K562 (cell line): ENCODE results near the gene GSKIP. TPM values are rescaled to one million over a fixed set of nuclear protein-coding genes. Genes with fewer than 3 reads are reported as not detected.
A peak's percentile ranks its signal among the peaks of the same experiment; 100 is the strongest.

Source experiments
- ATAC-seq: fragments of 200-7000 bp; cut with Tn5 transposase; 3 replicates; pipeline ENCODE4 v1.9.1; 2020; ENCODE audit warnings: moderate library complexity
- BruUV-seq: library from RNA; stranded (reverse); fragments of 400-500 nt; replicated peaks from 2 replicates; lab custom pipeline; 2021; lab: Mats Ljungman, UMichigan
- CTCF ChIA-PET: fragments of 300-600 bp; formaldehyde crosslinking; extraction: SDS; loops from one replicate; lab custom pipeline; 2021; ENCODE audit warnings: low intra/inter-chr PET ratio; lab: Yijun Ruan, JAX
- POLR2A ChIA-PET: fragments of 300-600, 350-650 bp; sonication (Branson Sonifier 250); formaldehyde crosslinking; extraction: SDS; loops from one replicate; lab custom pipeline; 2021; ENCODE audit warnings: antibody characterized with exemption, inconsistent platforms; lab: Yijun Ruan, JAX
- DNase-seq, 4 experiments: peaks; one replicate each; pipeline versions ENCODE4 v3.0.0 to v3.0.0-alpha.2; 2011 to 2018; ENCODE audit warnings: low spot score in 3 of 4, mixed read lengths in 3 of 4; ENCODE audit errors: extremely low read depth in 1 of 4
- FAIRE-seq: peaks from 2 replicates; lab custom pipeline; 2011; peaks lifted over from hg19 to GRCh38; lab: Jason Lieb, UNC
- H2AFZ ChIP-seq: 2 replicates; pipeline ENCODE4 v1.6.0; 2011; ENCODE audit warnings: low read depth, low read length, control low read depth, inconsistent platforms
- H3K27ac ChIP-seq: fragments of 200-600 bp; 3 replicates; pipeline ENCODE4 v1.8.0; 2011; ENCODE audit warnings: low read depth, mild to moderate bottlenecking, control low read depth, inconsistent platforms, low read length, moderate library complexity, mixed read lengths; ENCODE audit errors: extremely low read depth
- H3K27me3 ChIP-seq, 2 experiments: fragments of 300-600 bp in 1 of 2; 2 replicates in 1 of 2; 3 replicates in 1 of 2; pipeline versions ENCODE4 v1.6.0 to v1.8.0; 2011; ENCODE audit warnings: inconsistent platforms in 2 of 2, low read length in 2 of 2, mild to moderate bottlenecking in 1 of 2, mixed read lengths in 1 of 2, moderate library complexity in 1 of 2; ENCODE audit not compliant: control insufficient read depth in 2 of 2, insufficient read depth in 2 of 2
- H3K36me3 ChIP-seq: fragments of 300-600 bp; 3 replicates; pipeline ENCODE4 v1.8.0; 2011; ENCODE audit warnings: mild to moderate bottlenecking, low read length, inconsistent platforms; ENCODE audit not compliant: control insufficient read depth, insufficient read depth
- H3K4me1 ChIP-seq, 2 experiments: fragments of 200-600 bp in 1 of 2; replicated peaks in 1 of 2; 2 replicates in 1 of 2; 3 replicates in 1 of 2; pipeline versions ENCODE4 v1.5.1 to v1.8.0; 2011; ENCODE audit warnings: inconsistent platforms in 2 of 2, low read length in 2 of 2, mild to moderate bottlenecking in 1 of 2, mixed read lengths in 1 of 2, moderate library complexity in 1 of 2; ENCODE audit not compliant: control insufficient read depth in 2 of 2, insufficient read depth in 2 of 2
- H3K4me2 ChIP-seq: 2 replicates; pipeline ENCODE4 v1.6.1; 2011; ENCODE audit warnings: low read length, control low read depth, inconsistent platforms, mixed read lengths; ENCODE audit not compliant: insufficient read depth
- H3K4me3 ChIP-seq: fragments of 200-600 bp; sonication (generic), shearing (Covaris generic); 2 replicates; pipeline ENCODE4 v1.5.1; 2016; ENCODE audit warnings: control low read depth, inconsistent platforms
- H3K79me2 ChIP-seq: fragments of 200-600 bp; 3 replicates; pipeline ENCODE4 v1.8.0; 2011; ENCODE audit warnings: low read length, inconsistent platforms; ENCODE audit not compliant: control insufficient read depth, insufficient read depth
- H3K9ac ChIP-seq, 2 experiments: 2 replicates each; pipeline versions ENCODE4 v1.6.0 to v1.6.1; 2011; ENCODE audit warnings: low read depth in 2 of 2, low read length in 2 of 2, control low read depth in 1 of 2, inconsistent platforms in 1 of 2, mild to moderate bottlenecking in 1 of 2, mixed read lengths in 1 of 2; ENCODE audit not compliant: insufficient read depth in 1 of 2
- H3K9me1 ChIP-seq: one replicate; pipeline ENCODE4 v1.6.0; 2011; ENCODE audit warnings: inconsistent platforms, mild to moderate bottlenecking, low read length, moderate library complexity; ENCODE audit not compliant: control insufficient read depth, insufficient read depth
- H3K9me3 ChIP-seq: replicated peaks from 2 replicates; pipeline ENCODE4 v1.5.1; 2011; ENCODE audit warnings: low read depth, low read length, inconsistent platforms; ENCODE audit not compliant: control insufficient read depth, insufficient read depth
- H4K20me1 ChIP-seq: replicated peaks from 2 replicates; pipeline ENCODE4 v1.6.1; 2011; ENCODE audit warnings: low read length, inconsistent platforms, mixed read lengths; ENCODE audit not compliant: control insufficient read depth, insufficient read depth
- BHLHE40 ChIP-seq: IDR thresholded peaks from 2 replicates; pipeline ENCODE4 v1.6.1; 2011; ENCODE audit warnings: low read length, improper control_type of control experiment
- DDX20 ChIP-seq: fragments of 450-650 bp; IDR thresholded peaks from 2 replicates; pipeline ENCODE4 v1.6.1; 2016; ENCODE audit warnings: missing genetic modification characterization, low read depth, mild to moderate bottlenecking, missing compliant biosample characterization, moderate library complexity
- ETS2 ChIP-seq: IDR thresholded peaks from 2 replicates; pipeline ENCODE4 v1.6.1; 2016; ENCODE audit warnings: borderline replicate concordance, missing genetic modification characterization, mild to moderate bottlenecking, moderate library complexity, missing compliant biosample characterization; ENCODE audit not compliant: poor library complexity, severe bottlenecking
- HCFC1 ChIP-seq: IDR thresholded peaks from 2 replicates; pipeline ENCODE4 v1.6.1; 2012; ENCODE audit warnings: low read depth, low read length, improper control_type of control experiment
- KHSRP ChIP-seq: fragments of 450-650 bp; IDR thresholded peaks from 2 replicates; pipeline ENCODE4 v1.6.1; 2017
- KLF13 ChIP-seq: fragments of 450-650 bp; IDR thresholded peaks from 2 replicates; pipeline ENCODE4 v1.6.1; 2016; ENCODE audit warnings: missing genetic modification characterization, low read depth, mild to moderate bottlenecking, missing compliant biosample characterization, moderate library complexity, borderline replicate concordance
- MAZ ChIP-seq, 2 experiments: fragments of 450-650 bp in 1 of 2; sonication (generic) in 1 of 2; formaldehyde crosslinking; IDR thresholded peaks in 1 of 2; conservative IDR thresholded peaks in 1 of 2; 2 replicates each; pipeline versions ENCODE4 v1.4.0 to v1.5.0; 2020; ENCODE audit warnings: mild to moderate bottlenecking in 1 of 2, missing genetic modification reagents in 1 of 2
- MECOM ChIP-seq: fragments of 250-450 bp; sonication (Bioruptor Pico); IDR thresholded peaks from 2 replicates; pipeline ENCODE4 v1.8.0; 2022; ENCODE audit warnings: inconsistent platforms
- MED1 ChIP-seq: sonication (generic); formaldehyde crosslinking; IDR thresholded peaks from 2 replicates; pipeline ENCODE4 v1.8.1; 2023; ENCODE audit warnings: missing genetic modification reagents, borderline replicate concordance
- MEF2D ChIP-seq: conservative IDR thresholded peaks from 2 replicates; pipeline ENCODE4 v1.6.1; 2016; ENCODE audit warnings: low read depth, missing genetic modification characterization, missing compliant biosample characterization
- SIX5 ChIP-seq, 2 experiments: IDR thresholded peaks; 2 replicates each; pipeline ENCODE4 v1.6.1; 2011; ENCODE audit warnings: low read length in 2 of 2, borderline replicate concordance in 1 of 2, low read depth in 1 of 2, mild to moderate bottlenecking in 1 of 2, moderate library complexity in 1 of 2; ENCODE audit not compliant: insufficient read depth in 1 of 2
- SMARCE1 ChIP-seq: fragments of 450-650 bp; IDR thresholded peaks from 2 replicates; pipeline ENCODE4 v1.7.1; 2016; ENCODE audit warnings: mild to moderate bottlenecking
- TCF7L2 ChIP-seq: fragments of 150-350 bp; IDR thresholded peaks from 2 replicates; pipeline ENCODE4 v1.6.1; 2016; ENCODE audit warnings: low read depth, mild to moderate bottlenecking, low read length, moderate library complexity
- WHSC1 ChIP-seq: IDR thresholded peaks from one replicate; pipeline ENCODE4 v1.6.1; 2012; ENCODE audit warnings: low read length, control low read depth, inconsistent platforms
- ZBED1 ChIP-seq: IDR thresholded peaks from 2 replicates; pipeline ENCODE4 v1.6.1; 2014
- ZNF583 ChIP-seq: fragments of 250-450 bp; sonication (Bioruptor Pico); IDR thresholded peaks from 2 replicates; pipeline ENCODE4 v1.4.0; 2020
- ZNF780A ChIP-seq: fragments of 250-450 bp; sonication (Bioruptor Pico); IDR thresholded peaks from 2 replicates; pipeline ENCODE4 v1.5.0; 2021; ENCODE audit warnings: mild to moderate bottlenecking
- WGBS: fragments of 100-300 bp; shearing (Covaris generic); methylation state at CpG from one replicate; pipeline ENCODE4 v1.1.6; 2016; ENCODE audit warnings: low coverage, mixed read lengths; ENCODE audit not compliant: insufficient coverage; ENCODE audit errors: missing lambda C conversion rate; 5-methylcytosine and 5-hydroxymethylcytosine counted together
- in situ Hi-C: fragments of 300-500 bp; cut with MboI; formaldehyde crosslinking; loops from 4 replicates; pipeline ENCODE4 v1.15.0; 2018; ENCODE audit warnings: inconsistent platforms, mixed read lengths
- intact Hi-C: fragments of 100-400 bp; cut with micrococcal nuclease; formaldehyde crosslinking; loops from 2 replicates; pipeline ENCODE4 v1.14.2; 2022
- polyA plus RNA-seq, 8 experiments: library from polyadenylated mRNA; depleted of rRNA in 4 of 8; stranded (reverse) in 5 of 8; unstranded in 3 of 8; fragments of >200 nt; fragmentation: Nextera tagmentation in 2 of 8; fragmentation: Illumina TruSeq in 1 of 8; extraction: Ambion mirVana in 2 of 8; extraction: Trizol in 1 of 8; gene quantifications; 2 replicates each; pipeline versions ENCODE4 v1.2.1 to v1.2.3, GENCODE V29; 2011 to 2014; ENCODE audit warnings: inconsistent platforms in 1 of 8, missing spikeins in 1 of 8
- total RNA-seq, 7 experiments: library from RNA; depleted of rRNA in 6 of 7; stranded (reverse); fragments of >200 nt in 6 of 7; fragmentation: Illumina TruSeq in 2 of 7; extraction: Trizol in 2 of 7; gene quantifications; 2 replicates each; pipeline versions ENCODE4 v1.2.1 to v1.2.3, GENCODE V29; 2011 to 2021; ENCODE audit warnings: low replicate concordance in 1 of 7

The GSKIP gene
- total and polyA plus RNA-seq, 9 of the 15 experiments (the other 6 are each of a cell fraction or from before 2014, with no cell fraction given): 12.9 to 58.9 (median 22.2) TPM

DNA sequence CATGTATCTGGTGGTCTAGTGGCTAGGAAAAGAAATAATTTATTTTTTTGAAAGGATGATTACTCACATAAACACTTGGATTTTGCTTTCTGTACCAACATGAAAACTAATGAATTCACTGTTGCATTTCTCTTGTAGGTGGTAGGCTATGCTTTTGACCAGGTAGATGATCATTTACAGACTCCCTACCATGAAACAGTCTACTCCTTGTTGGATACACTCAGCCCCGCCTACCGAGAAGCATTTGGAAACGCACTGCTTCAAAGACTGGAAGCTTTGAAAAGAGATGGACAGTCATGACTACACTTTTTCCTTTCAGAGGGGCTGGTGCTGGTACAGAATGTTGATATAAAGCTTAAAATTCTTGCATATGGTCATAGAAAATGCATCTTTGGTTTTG lies 22.1 kb downstream of the GSKIP start (continued):
- TF ChIP-seq MAZ (CRISPR knock-in tag; conservative IDR thresholded peaks at IDR 0.05 in 1 of 2, IDR thresholded peaks at IDR 0.05 in 1 of 2): no peak
- no peak for TF ChIP-seq KHSRP
- TF ChIP-seq WHSC1: no peak
- no peak for TF ChIP-seq MEF2D (tag)
- TF ChIP-seq ZNF583 (CRISPR knock-in tag): no peak
- no peak for TF ChIP-seq KLF13 (tag)
- TF ChIP-seq MECOM (CRISPR knock-in tag): no peak
- TF ChIP-seq TCF7L2: no peak
- TF ChIP-seq SMARCE1: no peak
- no peak for TF ChIP-seq ETS2
- TF ChIP-seq SIX5 (IDR thresholded peaks at IDR 0.05; ENCODE audit: borderline replicate concordance in 1 of 2, insufficient read depth in 1 of 2, low read depth in 1 of 2, low read length in 2 of 2): no peak
- no peak for TF ChIP-seq MED1 (CRISPR knock-in tag)
- no peak for TF ChIP-seq ZNF780A (CRISPR knock-in tag)

DNA sequence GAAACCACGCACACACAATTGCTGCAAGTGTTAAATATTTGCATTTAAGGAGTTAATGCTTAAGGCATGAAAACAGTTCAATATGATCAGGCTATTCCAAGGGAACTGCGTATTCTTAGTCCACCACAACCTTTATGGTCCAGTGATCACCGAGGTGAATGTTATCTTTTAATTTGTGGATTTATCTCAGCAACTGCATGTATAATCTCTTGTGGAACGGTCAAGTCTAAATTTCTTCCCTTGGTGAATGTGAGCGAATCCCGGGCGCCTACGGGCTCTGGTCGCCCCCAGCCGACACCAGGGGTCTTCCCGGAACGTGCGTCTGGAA lies 27.6 kb downstream of the GSKIP start:
- BruUV-seq: no TSS peak
- no peak for ATAC-seq
- Histone ChIP-seq H3K27ac (no peak overlapping the region; the same call in 1 of the 3 replicates), H3K4me2 (peak overlapping the region; percentile 87), H3K36me3 (peaks cover 6% of the 10 kb centered on the region; the same call in 1 of the 3 replicates), H3K9me1 (no peaks in the 10 kb centered on the region), H3K27me3 (no peaks in the 10 kb centered on the region), H3K9ac (peak overlapping the region; percentile 63 to 89), H4K20me1 (no peaks in the 10 kb centered on the region), H3K9me3 (no peaks in the 10 kb centered on the region), H3K79me2 (no peaks in the 10 kb centered on the region), H2AFZ (peak overlapping the region; percentile 95), H3K4me3 (peak overlapping the region; percentile 61), H3K4me1 (peaks cover 10 to 20% of the 10 kb centered on the region in 2 experiments; a peak in 4 of 5 replicates)
- in situ Hi-C loops (no loop called here), intact Hi-C loops (no loop called here)
- ChIA-PET CTCF (no interaction called here), POLR2A (interaction anchor here (0.7 to 1.0 kb wide), 2 partner anchors 21 to 451 kb away, joined by 3 read pairs; no protein-coding TSS in a partner anchor)
- FAIRE-seq: peak; percentile 52
- DNase-seq: no peak
- 2% methylated on average over 11 of the region's 13 CpGs for WGBS
- 0 out of 2 replicates have a peak, but pooled peaks have one; percentile 16 for TF ChIP-seq BHLHE40
- no peak for TF ChIP-seq HCFC1
- no peak for TF ChIP-seq DDX20 (tag)
- TF ChIP-seq ZBED1: no peak
